GM19193 (cell line): Measurements from ENCODE around the gene GTF2B.

Experiments
- POLR2A ChIP-seq: IDR thresholded peaks from 4 replicates; pipeline ENCODE4 v1.6.1; 2011; ENCODE audit not compliant: insufficient read depth, insufficient read length; ENCODE audit errors: extremely low read depth

GTF2B gene

GRCh38 chr1:88891318-88891950 is at the start of gene GTF2B:
Gene GTF2B, minus strand, starts transcription at chr1:88891567. Its CDS starts 68 bp downstream, at chr1:88891499.
- TF ChIP-seq POLR2A: peak; percentile 99

GRCh38 chr1:88936760-88937342 is 45.5 kb upstream of the GTF2B start:
- no peak for TF ChIP-seq POLR2A

- TF ChIP-seq POLR2A: no peak
Measured at GRCh38 chr1:88936223-88936523, 44.8 kb upstream of the GTF2B start.

- TF ChIP-seq POLR2A: no peak
Measured at GRCh38 chr1:88935522-88936222, 44.3 kb upstream of the GTF2B start.

- no peak for TF ChIP-seq POLR2A
Measured at GRCh38 chr1:88923224-88923623, 31.9 kb upstream of the GTF2B start.

- TF ChIP-seq POLR2A: no peak
Measured at GRCh38 chr1:88922214-88922613, 30.8 kb upstream of the GTF2B start.

GRCh38 chr1:88920845-88921244 is 29.5 kb upstream of the GTF2B start:
- TF ChIP-seq POLR2A: no peak

GRCh38 chr1:88917321-88918025 is 26.1 kb upstream of the GTF2B start:
- no peak for TF ChIP-seq POLR2A

- TF ChIP-seq POLR2A: no peak
Measured at GRCh38 chr1:88916883-88917282, 25.5 kb upstream of the GTF2B start.

- no peak for TF ChIP-seq POLR2A
Measured at GRCh38 chr1:88911161-88911560, 19.8 kb upstream of the GTF2B start.

GRCh38 chr1:88910401-88910800 is 19.0 kb upstream of the GTF2B start:
- no peak for TF ChIP-seq POLR2A

GRCh38 chr1:88900883-88901282 is 9.5 kb upstream of the GTF2B start:
- no peak for TF ChIP-seq POLR2A

- TF ChIP-seq POLR2A: no peak
Measured at GRCh38 chr1:88897070-88897730, 5.8 kb upstream of the GTF2B start.

- TF ChIP-seq POLR2A: no peak
Measured at GRCh38 chr1:88892357-88892877, 1.1 kb upstream of the GTF2B start.

GRCh38 chr1:88891951-88892340 is 579 bp upstream of the GTF2B start:
- TF ChIP-seq POLR2A: no peak

- no peak for TF ChIP-seq POLR2A
Measured at GRCh38 chr1:88890791-88891317, 513 bp downstream of the GTF2B start.

GRCh38 chr1:88890131-88890530 is 1.2 kb downstream of the GTF2B start:
- no peak for TF ChIP-seq POLR2A
